ENCODE measurements around the gene ACTN1.

ACTN1 gene

DNA sequence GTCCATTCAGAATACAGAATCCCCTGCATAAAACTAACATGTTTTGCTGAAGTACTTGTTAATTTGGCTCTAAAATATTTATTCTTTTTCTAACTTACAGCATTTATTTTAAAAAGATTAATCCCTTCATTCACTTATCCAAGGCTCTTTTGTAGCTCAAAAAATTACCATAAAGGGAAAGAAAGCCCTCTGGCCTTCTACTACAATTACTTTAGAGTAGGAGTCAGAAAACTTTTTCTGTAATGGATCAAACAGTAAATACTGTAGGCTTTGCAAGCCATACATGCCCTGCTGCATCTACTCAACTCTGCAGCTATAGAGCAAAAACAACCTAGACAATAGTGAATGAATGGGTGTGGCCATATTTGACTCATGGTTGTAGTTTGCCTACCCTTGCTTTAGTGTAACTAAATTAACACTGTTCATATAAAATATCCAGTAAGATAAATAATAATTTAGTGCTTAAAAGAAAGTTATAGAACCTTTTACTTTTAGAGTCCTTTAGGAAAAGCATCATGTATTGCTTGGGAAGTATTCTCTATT is 112.0 kb downstream of the ACTN1 start:
- no peak for DNase-seq (ENCODE audit: low read depth)
- no peak overlapping the region for H3K4me3 ChIP-seq (ENCODE audit: low read depth, low read length)
- TF ChIP-seq, protein P1, sequence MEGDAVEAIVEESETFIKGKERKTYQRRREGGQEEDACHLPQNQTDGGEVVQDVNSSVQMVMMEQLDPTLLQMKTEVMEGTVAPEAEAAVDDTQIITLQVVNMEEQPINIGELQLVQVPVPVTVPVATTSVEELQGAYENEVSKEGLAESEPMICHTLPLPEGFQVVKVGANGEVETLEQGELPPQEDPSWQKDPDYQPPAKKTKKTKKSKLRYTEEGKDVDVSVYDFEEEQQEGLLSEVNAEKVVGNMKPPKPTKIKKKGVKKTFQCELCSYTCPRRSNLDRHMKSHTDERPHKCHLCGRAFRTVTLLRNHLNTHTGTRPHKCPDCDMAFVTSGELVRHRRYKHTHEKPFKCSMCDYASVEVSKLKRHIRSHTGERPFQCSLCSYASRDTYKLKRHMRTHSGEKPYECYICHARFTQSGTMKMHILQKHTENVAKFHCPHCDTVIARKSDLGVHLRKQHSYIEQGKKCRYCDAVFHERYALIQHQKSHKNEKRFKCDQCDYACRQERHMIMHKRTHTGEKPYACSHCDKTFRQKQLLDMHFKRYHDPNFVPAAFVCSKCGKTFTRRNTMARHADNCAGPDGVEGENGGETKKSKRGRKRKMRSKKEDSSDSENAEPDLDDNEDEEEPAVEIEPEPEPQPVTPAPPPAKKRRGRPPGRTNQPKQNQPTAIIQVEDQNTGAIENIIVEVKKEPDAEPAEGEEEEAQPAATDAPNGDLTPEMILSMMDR (conservative IDR thresholded peaks at IDR 0.05; ENCODE audit: low read depth, low read length) = no peak

DNA sequence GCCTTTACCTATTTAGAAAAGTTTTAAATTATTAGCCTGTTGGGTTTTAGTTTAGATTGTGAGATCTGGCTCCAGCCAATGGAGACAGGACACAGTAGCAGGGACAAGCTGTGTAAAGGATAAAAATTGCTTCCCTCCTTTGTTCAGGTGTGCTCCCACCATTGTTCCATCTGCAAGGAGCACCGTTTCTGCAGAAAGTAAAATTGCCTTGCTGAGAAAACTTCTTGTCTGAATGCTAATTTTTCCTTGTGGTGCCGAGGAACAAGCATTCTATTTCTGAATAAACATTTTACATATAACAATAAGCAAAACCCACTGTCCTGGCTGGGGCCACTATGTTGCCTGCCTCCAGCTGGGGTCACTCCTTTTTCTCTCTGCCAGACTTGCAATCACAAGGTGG is 113.6 kb downstream of the ACTN1 start:
- DNase-seq (ENCODE audit: low read depth) = no peak
- H3K4me3 ChIP-seq (ENCODE audit: low read depth, low read length) = no peak overlapping the region
- TF ChIP-seq, protein P1 (conservative IDR thresholded peaks at IDR 0.05; ENCODE audit: low read depth, low read length) = no peak

DNA sequence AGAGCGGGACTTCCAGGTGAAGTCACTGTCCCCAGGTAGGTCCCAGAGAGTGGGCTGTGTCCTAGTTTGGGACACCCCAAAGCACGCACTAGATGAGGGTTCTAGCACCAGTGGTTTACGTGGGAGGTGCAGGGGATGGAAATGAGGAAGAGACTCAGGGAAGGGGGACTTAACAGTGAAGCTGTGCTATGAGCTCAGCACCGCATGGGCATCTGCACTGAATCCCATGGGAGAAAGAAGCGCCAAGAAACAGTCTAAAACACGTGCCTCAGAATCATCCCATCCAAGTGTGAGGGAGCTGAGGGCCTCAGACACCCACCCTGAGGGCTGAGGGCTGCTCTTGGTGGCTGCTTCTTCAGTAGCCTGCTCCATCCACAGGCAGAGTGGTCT is 114.7 kb downstream of the ACTN1 start:
- TF ChIP-seq, protein P1 (conservative IDR thresholded peaks at IDR 0.05; ENCODE audit: low read depth, low read length) = no peak
- H3K4me3 ChIP-seq (ENCODE audit: low read depth, low read length) = no peak overlapping the region
- no peak for DNase-seq (ENCODE audit: low read depth)

DNA sequence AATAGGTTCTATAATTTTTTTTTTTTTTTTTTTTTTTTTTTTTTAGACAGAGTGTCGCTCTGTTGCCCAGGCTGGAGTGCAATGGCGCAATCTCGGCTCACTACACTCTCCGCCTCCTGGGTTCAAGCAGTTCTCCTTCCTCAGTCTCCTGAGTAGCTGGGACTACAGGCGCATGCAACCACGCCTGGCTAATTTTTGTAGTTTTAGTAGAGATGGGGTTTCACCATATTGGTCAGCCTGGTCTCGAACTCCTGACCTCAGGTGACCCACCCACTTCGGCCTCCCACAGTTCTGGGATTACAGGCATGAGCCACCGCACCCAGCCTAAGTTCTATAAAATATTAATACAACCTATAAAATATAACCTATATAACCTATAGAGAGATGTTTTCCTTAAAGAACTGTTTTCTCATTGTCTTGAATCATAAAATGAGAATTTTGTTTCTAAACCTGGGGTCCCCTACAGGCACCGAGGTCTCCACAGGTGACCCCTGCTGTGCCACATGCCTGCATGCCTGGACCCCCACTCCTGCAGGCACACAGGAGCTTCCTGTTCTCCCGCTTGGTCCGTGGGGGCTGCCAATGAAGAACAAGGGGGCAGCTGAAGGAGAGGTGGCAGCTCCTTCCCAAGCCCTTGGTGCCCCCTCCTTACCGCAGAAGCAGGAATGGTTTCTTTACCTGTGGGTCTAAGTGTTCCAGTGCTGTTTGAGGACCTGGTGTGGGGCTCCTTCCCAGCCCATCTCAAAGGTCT is 115.3 kb downstream of the ACTN1 start:
- TF ChIP-seq, protein P1 (conservative IDR thresholded peaks at IDR 0.05; ENCODE audit: low read depth, low read length) = no peak
- no peak overlapping the region for H3K4me3 ChIP-seq (ENCODE audit: low read depth, low read length)
- DNase-seq (ENCODE audit: low read depth) = no peak

GRCh38 chr14:68862954-68863594 is 116.0 kb downstream of the ACTN1 start:
- DNase-seq (ENCODE audit: low read depth) = peak; percentile 87
- no peak overlapping the region for H3K4me3 ChIP-seq (ENCODE audit: low read depth, low read length)
- TF ChIP-seq, protein P1 (conservative IDR thresholded peaks at IDR 0.05; ENCODE audit: low read depth, low read length) = peak; percentile 86

DNA sequence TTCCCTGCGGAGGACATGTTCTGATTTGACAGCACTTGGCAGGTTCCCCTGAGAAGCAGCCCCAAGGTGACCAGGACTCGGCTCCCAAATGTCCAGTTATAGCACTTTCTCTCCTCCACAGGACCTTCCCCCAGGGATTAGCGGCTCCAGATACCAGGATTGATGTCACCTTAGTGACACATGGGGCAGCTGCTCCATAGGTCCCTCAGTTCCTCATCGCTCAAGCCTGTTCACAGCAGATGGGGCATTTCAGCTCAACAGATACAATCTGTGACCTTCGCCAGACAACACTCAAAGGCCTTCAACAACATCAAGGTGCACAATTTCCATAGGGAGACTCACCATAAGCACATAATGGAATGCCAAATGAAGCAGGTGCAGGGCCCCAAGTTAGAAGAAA is 118.3 kb downstream of the ACTN1 start:
- no peak for DNase-seq (ENCODE audit: low read depth)
- TF ChIP-seq, protein P1 (conservative IDR thresholded peaks at IDR 0.05; ENCODE audit: low read depth, low read length) = no peak
- H3K4me3 ChIP-seq (ENCODE audit: low read depth, low read length) = no peak overlapping the region

Data from choroid plexus epithelial cell (primary cell).